HG03439 (cell line): Measurements from ENCODE around the gene CAPZB.

ENCODE experiments used
- ATAC-seq: cut with Tn5 transposase; IDR thresholded peaks from one replicate; pipeline ENCODE4 v1.9.1; 2021; ENCODE audit warnings: mild to moderate bottlenecking, moderate library complexity; ENCODE audit not compliant: unreplicated experiment

CAPZB gene

DNA sequence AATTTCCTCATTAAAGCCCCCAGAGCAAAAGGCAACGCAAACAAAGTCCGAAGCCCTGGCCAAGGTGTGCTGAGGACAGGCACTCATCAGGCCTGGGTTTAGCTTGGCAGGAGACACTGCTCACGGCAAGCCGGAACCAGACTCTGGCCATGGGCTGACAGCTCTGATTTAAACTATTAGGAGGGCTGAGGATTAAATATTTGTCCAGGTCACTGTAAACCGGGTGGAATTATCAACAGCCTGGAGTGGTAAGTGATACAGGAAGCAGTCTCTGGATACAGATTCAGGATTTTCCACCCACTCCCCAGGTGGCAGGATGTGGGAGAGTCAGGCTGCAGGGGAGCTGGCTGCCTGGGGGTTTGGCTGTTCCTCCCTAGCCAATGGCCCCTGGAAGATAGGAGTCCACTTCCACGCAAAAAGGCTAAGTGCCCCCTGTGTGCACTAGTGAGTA is 130.8 kb downstream of the CAPZB start:
- ATAC-seq: no peak

DNA sequence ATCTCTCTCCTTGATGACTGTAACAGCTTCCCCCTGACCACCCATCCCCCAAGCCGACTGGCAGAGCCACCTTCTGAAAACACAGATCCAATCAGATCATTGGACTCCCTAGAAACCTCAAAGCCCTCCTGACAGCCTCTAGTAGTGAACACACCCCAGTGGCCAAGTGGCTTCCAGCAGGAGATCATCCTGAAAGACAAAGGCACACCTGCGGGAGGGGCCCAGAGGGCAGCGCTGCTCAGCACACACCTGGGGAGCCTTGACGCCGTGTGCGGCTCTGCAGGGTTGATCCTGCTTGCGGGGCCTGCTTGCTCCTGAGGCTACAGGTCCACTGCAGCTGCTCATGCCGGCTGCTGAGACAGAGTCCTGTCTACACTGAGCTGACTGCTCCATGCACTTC is 131.7 kb downstream of the CAPZB start:
- no peak for ATAC-seq

DNA sequence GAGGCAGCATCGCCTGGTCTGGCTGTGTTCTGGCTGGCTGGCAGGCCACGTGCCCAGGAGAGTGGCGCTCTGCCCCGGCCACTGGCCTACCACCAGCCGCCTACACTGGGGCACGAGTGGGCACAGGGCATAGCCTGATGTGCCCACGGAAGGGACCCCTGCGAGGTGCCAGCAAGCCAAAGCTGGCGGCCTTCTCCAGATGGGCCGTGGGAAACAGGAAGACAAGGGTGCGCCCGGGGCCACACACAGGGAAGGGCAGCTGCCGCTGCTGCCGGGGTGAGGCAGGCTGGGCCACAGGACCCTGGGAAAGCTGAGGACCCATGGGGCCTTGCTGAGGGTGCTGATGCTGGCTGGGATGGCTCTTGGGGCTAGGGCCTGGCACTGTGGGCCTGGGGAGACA is 132.5 kb downstream of the CAPZB start:
- ATAC-seq: no peak

DNA sequence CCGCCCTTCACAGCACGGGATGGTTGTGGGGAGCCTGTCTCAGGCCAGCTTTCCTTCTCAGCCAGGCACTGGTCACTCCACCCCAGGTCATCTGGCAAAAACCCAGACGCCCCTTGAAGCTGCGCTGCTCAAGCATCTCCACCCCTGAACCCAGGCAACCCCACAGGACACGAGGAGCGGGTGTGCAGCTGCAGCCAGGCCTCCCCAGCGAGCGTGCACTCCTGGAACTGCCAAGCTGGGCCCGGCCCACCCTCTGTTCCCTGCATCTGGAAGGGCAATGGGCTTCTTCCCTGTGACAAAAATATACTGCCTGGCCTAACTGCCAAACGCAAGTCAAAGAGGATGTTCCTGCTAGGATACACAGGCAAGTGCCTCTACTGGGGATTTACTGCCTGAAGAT is 133.5 kb downstream of the CAPZB start:
- ATAC-seq: no peak

DNA sequence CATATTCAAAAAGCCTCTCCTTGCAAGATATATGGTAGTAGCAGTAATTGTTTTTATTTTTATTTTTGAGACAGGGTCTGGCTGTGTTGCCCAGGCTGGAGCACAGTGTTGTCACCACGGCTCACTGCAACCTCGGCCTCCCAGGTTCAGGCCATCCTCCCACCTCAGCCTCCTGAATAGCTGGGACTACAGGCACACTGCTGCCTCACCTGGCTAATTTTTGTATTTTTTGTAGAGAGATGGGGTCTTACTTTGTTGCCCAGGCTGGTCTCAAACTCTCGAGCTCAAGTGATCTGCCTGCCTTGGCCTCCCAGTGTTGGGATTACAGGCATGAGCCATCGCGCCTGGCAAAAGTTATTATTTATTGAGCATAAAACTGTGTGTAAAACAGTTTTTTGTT is 134.8 kb downstream of the CAPZB start:
- ATAC-seq: no peak

DNA sequence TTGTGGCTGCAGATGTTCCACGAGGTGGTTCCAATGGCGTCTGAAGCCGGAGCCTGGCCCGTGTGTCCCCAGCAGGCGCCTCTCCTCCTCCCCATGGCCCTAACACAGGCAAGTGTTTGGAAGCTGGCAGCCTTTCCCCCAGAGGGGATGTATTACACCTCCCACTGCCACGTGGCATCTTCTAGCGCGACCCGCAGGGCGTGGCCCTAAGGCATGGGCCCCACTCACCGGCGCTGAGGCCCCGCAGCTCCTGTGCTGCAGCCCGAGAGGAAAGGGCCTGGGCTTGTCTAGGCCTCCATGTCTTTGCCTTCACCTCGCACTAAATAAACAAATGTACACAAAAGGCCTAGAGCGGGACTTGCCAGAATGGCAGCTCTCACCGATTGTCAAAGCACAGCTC is 135.3 kb downstream of the CAPZB start:
- ATAC-seq: no peak

DNA sequence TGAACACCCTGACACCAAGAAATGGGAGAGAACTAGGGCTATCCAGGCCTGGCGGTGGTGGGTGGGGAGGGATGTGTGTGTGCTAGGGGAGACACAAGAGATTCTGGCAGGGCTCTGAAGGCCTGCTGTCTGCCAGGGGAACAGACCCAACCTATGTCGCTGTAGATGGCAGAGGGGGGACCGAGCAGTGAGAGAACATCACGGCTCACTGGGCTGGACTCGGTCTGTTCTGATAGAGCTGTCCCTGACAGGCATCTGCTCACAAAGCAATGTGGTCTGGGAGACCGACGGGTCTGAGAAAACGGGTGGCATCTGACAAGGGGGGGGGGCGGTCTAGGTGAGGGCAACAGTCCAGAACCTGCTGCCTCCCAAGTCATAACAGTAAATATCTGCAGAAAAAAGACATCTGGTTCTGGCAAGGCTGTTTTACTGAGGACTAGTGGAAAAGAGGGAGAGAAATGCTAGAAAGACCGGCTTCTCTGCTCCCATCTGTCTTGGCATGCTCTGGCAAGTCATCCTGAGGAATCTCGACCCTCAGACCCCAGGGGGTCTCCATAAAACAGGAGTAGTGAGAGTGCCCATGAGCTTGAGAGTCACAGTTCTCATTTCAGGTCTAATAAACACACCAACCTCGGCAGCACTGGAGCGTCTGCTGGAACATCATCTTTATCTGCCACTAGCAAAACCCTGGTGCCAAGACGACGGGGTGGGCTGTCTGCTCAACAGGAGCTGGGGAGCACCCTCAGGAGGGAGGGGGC is 136.7 kb downstream of the CAPZB start:
- ATAC-seq: no peak

DNA sequence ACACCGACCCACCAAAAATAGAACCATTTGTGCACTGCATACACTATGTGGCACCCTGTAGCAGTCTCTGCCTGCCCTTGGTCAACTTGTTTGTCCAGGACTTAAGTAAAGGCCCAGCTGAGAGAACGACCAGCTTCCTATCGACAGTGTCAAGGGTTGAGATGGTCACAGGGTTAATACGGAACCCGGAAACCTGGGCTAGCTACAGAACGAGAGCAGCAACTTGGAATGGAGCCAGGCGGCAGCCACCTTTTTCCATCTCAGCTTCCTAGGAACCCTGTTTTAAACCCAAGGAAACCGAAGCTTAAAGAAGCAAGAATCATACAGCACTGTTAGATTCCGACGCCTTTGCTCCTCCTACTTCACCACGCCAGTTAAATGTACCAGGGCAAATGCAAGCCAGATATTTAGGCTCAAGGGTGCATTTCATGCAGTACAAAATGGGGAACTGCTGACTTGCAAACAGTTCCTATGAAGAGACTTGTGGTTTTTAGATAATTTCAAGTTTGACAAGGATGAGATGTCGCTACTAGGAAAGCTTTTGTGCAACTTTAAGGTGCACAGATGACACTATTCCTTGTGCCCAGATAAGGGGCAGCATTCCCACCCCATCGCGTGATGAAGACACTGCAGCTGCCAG is 137.7 kb downstream of the CAPZB start:
- no peak for ATAC-seq

DNA sequence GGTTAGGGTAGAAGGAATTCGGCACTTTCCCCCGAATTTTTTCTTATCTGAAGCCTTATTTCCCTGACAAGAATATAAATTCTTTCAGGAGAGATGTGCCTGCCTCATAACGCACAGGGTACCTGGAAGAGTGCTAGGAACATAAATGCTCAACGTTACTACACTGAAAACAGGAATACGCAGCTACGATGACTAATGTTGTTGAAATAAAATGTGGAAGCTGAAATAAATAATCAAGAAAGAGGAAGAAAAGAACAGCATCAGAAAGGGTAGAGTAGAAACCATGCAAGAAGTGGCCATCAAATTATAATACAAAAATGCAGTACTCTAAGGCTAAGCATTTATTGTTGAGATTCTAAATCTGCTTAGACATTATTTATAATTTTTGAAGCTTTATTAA is 139.3 kb downstream of the CAPZB start:
- ATAC-seq: no peak

DNA sequence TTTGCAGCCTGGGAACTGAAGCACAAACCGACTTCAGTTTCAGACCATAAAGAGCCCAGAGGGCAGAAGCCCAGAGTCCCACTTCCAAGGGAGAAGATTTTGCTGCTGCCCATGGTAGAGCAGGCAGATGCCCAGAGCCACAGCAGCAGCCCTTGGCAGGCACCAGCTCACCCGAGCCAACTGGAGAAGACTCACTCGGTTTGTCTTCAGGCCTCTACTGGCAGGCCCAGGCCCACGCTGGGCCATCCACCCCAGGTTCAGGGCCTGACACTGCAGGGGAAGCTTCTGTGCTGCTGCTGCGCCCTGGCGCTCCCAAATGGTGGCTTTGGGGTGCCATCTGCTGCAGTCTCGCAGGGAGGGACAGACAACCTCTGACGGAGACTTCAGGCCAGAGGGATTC is 139.9 kb downstream of the CAPZB start:
- no peak for ATAC-seq

DNA sequence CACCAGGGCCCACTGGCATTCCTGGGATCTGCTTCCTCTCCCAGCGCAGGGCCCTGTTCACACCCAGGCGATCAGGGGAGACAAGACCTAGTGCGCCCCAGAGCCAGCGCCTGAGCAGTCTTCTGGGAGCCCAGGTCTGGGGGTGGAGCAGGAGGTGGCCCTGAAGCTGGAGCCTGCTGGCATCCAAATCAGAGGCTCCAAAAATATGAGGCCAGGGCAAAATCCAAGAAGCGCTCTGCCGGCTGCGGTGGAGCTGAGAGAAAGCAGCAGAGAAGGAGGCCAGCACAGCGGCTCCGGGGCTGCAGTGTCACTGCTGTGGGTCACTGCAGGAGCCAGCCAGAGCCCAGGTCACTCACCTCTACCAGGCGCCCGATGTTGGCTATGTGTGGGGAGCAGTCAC is 140.5 kb downstream of the CAPZB start:
- no peak for ATAC-seq

DNA sequence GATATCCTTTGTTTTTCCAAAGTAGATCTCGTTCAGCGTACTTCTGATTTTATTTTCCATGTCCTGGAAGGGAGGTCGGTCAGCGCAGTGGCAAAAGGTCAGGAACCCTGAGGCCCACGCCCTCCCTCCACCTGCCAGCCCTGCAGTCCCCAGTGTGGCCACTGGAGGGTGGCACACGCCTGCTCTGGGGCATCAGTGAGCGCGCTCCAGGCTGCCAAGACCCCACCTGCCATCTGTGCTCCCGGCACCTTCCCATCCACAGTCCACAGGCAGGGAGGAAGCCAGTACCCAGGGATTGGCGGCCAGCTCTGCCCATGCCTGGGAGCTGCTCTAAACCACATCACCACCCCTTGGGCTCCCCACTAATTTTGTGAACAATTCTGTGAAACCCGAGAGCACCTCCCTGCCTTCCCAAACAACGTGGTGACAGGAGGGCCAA is 140.9 kb downstream of the CAPZB start:
- ATAC-seq: no peak

DNA sequence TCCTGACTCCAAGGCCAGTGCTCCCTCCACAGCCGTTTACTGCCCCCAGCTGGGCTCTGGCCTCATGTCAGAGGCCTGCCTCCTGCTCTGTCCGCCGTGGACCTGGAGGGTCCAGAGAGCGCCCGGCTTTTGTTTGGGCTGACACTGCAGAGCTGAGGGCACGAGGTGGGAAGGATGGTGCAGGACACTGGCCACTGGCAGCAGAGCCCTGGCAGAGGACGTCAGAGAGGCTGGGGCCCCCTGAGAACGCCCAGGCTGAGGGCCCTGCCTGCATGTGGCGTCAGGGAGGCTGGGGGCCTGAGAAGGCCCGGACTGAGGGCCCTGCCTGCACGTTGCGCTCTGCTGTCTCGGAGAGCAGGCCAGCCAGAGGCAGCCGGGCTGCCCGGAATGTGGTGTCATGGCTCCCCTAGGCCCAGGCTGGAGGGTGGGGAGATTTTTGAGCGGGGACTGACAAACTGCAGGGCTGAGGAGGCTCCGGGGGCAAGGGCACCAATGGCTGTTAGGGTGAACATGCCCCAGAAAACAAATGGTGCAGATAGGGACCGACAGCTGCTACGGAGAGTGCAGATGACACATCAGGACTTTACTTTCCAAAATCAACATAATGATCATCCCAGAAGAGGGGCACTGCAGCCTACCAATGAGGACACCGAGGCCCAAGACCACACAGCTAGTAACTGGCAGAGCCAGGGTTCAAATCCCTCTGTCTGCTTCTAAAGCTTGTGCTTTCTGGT is 141.6 kb downstream of the CAPZB start:
- no peak for ATAC-seq

DNA sequence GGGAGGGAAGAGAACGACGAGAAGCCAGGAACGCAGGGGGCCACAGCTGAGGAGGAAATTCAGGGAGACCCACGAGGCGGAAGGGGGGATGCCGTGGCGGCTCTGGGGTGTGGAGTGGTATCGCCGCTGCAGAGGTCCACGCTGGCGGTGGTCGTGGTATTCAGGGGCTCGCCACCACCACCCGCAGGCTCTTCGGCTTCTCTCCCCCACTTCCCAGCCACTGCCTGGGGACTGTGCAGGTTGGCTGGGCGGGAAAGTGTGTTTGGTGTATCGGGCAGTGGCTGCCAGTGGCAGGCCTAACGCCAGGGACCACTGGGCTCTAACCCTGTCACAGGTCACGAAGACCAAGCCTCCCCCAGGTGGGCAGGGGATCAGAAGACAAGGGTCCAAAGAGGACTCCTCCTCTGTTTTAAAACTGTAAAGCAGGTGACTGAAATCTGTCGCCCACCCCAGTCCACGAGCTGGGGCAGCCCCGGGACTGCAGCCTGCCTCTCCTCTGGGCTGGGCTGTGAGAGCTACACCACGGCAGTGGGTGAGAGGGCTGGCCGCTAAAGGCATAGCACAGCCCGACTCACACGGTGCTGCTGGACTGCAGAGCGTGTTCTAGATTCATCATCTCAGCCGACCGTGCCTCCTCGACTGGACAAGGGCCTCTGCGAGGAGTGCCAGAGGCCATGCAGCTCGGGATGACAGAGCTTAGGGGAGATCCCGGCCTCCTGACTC is 142.3 kb downstream of the CAPZB start:
- ATAC-seq: no peak

DNA sequence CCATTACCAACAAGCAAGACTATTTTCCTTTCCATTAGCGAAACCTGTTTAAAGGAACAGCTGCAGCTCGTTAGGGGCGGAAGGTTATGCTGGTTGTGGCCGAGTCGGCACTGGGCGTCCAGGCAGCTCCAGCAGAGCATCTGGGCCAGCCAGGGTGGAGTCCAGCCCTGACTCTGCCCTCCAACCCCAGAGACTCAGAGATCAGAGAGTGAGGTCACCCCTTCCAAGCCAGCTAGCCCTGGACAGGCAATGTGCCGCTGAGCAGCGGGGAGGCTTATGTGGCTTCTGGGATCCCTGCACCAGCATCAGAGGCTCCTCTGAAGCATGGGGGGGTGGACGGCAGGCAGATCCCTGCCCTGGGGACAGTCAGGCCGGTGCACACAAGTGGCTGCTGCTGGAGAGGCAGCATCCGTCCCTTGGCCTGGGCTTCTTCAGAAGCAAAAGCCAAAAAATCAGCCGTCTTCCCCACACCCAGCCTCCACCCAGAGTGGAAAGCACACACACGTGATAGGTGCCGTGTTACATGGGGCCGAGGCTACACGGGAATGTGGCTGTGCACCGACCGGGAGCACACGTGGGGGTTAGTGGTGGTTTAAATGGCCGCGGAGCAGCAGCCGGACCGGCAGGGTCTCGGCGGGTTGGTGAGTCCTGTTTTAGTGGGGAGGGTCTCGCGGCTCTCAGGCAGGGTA is 143.1 kb downstream of the CAPZB start:
- ATAC-seq: no peak

DNA sequence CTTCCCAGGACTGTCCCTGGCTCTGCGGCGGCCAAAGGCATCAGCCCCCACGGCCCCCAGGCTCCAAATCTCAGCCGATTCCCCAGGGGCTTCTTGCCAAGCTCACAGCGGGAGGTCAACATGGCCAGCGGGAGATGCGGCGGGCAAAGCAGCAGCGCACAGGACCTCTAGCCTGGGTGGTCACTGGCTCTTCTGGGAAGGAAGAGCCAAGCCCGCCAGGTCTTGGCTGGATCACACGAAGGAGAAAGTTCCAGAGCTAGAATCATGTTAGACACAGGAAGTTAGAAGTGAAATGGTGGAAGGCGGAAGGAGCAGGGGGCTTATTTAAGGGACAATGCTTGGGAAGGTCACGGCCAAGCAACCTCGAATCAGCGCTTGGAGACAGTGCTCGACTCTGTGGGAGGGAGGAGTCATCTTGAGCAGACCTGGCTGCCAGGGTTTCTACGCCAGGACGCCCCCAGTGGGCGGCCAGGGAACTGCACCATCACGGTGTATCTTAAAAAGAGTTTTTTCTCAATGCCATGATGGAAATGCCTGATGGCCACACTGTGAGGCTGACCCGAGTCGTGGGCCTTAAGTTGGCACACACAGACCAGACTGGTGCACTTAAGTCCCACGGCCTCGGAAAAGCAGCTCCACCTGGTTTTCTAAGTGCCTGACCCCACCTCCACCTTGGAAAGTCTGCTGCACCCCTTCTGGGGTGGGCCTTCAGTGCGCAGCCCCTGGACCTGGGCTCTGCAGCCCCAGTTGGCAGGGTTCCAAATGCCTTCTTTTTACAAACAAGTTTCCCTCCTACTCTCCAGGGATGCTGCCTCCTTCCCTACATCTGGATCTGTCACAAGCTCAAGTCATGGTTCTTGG is 143.9 kb downstream of the CAPZB start:
- no peak for ATAC-seq

DNA sequence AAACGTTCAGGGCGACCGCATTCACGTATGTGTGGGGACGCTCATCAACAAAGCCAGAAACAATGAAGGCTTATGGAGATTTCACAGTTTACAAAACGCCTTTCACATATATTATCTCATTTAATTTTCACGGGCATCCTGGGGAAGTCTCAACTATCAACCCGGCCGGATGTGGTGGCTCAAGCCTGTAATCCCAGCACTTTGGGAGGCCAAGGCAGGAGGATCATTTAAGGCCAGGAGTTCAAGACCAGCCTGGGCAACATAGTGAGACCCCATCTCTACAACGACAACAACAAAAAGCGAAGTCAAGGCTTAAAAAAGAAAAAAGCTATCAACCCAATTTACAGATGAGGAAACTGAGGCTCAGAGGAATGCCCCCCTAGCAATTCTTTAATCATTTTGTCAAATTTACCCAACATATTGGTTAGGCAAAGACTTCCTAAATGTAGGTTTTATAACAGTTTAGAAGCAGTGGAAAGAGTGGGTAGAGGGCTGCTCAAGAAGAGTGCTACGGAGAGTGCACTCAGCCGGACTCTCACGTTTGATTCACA is 144.9 kb downstream of the CAPZB start:
- ATAC-seq: no peak

DNA sequence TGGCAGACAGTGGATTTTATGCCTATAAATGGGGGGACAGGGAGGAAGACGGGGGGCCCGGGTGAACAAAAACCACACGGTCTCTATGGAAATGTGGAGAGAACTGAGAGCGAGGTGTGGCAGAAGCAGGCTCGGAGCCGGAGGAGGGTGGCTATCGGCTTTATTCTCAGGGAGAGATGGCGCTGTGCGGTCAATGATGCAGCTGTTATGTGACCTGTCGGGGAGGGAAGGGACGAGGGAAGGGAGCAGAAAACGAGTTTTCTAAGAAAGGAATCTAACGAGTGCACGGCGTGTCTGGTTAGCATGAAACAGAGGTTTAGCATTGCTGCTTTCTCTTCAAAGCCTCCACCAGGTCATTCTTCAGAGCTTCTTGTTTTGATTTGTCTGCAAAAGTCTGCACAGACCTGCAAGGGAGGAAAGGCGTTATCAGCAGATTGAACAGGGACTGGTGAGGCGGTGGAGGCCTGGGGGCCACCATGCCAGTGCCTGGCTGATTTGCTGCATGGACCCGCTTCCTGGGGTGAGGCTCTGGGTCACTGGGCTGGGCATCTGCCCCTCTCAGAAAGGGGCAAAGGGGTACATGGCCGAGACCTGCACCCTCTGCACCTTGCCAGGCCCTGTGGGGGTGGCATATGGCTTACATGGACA is 146.0 kb downstream of the CAPZB start:
- ATAC-seq: no peak

DNA sequence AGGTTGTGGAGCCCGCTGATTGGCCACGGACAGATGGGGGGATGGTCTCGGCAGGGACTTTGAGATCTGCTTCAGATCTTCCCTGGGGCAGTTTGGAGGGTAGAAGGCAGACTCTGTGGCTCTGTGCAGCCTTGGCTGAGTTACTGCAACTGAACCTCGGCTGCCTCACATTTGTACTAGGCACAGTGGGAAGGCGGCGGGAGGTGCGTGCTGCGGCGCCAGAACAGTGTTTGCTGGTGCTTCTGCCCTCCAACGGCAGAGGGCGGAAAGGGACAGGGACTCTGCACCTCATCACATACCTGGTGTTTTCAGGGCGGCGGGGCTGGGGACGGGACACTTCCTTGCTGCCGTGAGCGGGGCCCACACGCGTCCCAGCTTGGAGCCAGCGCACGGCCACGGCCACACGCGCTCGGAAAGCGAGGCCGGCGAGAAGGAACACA is 147.0 kb downstream of the CAPZB start:
- ATAC-seq: no peak
